GM21717 (cell line): Measurements from ENCODE around the gene ARMC2.
A peak's percentile ranks its signal among the peaks of the same experiment; 100 is the strongest.
"Not testable (repeated sequence)": the region's sequence is repeated elsewhere in the genome, so short reads cannot be mapped to it uniquely, and the experiment has no call there.

Experiments used
- ATAC-seq: cut with Tn5 transposase; IDR thresholded peaks from one replicate; pipeline ENCODE4 v1.9.1; 2021; ENCODE audit warnings: mild to moderate bottlenecking, moderate library complexity; ENCODE audit not compliant: unreplicated experiment

The ARMC2 gene

GRCh38 chr6:108868647-108869046 lies 20.4 kb downstream of the ARMC2 start:
- no peak for ATAC-seq

- ATAC-seq, result no peak
Observed at GRCh38 chr6:108869876-108870275, 21.7 kb downstream of the ARMC2 start.

GRCh38 chr6:108870357-108870756 lies 22.1 kb downstream of the ARMC2 start:
- ATAC-seq, result no peak

GRCh38 chr6:108872141-108872557 lies 23.9 kb downstream of the ARMC2 start:
- no peak for ATAC-seq

DNA sequence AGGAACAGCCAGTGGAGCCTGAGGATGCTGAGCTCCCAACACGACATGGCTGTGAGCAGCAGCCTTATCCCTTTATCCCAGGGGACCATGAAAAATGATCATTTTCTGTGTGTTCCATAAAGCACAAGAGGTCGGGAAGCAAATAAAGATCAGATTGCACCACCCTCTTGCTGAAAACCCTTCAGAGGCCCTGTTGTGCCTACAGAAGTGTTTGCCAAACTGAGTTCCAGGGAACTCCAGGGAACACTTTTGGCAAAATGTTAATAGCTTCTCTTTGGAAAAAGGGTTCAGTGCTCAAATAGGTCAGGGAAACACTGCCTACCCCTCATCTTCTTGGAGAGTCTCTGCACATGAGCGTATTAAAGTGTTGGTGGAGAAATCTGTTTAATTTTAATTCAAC lies 24.4 kb downstream of the ARMC2 start:
- ATAC-seq, result no peak

DNA sequence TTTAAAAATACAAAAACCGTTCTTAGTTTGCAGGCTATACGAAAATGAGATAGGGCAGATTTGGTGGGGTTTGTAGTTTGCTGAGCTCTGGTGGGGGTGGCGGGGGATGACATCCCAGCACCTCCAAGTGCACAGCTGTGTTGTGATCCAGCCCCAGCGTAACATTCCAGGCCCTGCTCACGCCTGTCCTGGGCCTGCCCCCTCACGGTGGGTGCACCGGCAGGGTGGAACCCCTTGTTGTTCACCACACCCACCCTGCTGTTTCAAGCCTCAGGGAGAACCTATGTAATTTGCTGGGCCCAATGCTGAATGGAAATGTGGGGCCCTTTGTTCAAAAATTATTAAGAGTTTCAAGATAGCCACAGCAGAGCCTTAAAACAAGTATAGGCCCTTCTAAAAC lies 25.0 kb downstream of the ARMC2 start:
- ATAC-seq, result no peak

DNA sequence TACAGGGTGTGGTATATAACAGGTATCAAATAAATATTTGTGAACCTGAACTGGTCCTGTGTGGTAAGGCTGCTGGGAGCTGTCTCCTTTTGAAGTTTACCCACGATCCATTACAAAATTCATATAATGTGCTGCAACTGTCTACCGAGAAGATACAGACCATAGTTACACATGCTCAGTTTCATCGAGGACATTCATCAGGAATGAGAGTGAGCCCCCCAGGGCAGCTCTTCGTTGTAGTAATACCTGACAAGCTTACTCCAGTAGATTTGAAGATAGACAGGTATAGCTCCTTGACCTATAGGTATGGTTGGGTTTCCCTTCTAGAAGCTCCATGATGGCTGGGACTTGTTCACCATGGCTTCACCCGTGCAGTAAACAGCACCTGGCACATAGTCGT lies 25.7 kb downstream of the ARMC2 start:
- no peak for ATAC-seq

DNA sequence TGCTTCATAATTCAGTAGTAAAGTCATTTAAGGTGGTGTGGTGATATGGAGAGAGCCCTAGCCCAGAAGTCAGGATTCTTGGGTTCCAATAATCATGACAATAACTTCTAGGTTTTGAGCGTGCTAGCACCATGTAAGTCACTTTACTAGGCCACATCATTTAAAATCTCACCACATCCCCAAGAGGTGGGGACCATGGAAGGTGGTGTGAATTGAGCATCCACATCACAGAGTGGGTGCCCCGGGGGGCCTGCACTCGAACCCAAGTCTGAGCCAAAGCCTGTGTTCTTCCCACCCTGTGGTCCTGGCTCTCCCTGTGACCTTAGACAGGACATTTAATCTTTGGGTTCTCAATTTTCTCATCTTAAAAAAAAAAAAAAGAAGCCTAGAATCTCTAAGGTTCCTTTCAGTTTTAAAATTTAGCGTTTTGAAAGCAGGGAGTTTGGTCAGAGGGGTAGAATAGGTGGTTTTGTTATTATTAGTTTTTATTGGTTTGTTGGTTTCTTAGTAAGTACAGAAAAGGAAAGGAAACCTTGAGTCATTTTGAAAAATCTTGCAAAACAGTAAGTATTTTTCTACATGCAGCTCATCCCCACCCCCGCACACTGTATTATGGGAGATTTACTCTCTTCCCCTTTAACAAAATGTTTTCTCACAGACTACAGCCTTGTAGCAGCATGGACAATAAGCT lies 26.4 kb downstream of the ARMC2 start:
- ATAC-seq, result peak; percentile 84

GRCh38 chr6:108875161-108875555 lies 26.9 kb downstream of the ARMC2 start:
- peak; percentile 27 for ATAC-seq

GRCh38 chr6:108877046-108877751 lies 29.0 kb downstream of the ARMC2 start:
- ATAC-seq, result no peak

- no peak for ATAC-seq
Observed at GRCh38 chr6:108878942-108879341, 30.7 kb downstream of the ARMC2 start.

GRCh38 chr6:108883172-108883571 lies 35.0 kb downstream of the ARMC2 start:
- ATAC-seq, result peak; percentile 85

DNA sequence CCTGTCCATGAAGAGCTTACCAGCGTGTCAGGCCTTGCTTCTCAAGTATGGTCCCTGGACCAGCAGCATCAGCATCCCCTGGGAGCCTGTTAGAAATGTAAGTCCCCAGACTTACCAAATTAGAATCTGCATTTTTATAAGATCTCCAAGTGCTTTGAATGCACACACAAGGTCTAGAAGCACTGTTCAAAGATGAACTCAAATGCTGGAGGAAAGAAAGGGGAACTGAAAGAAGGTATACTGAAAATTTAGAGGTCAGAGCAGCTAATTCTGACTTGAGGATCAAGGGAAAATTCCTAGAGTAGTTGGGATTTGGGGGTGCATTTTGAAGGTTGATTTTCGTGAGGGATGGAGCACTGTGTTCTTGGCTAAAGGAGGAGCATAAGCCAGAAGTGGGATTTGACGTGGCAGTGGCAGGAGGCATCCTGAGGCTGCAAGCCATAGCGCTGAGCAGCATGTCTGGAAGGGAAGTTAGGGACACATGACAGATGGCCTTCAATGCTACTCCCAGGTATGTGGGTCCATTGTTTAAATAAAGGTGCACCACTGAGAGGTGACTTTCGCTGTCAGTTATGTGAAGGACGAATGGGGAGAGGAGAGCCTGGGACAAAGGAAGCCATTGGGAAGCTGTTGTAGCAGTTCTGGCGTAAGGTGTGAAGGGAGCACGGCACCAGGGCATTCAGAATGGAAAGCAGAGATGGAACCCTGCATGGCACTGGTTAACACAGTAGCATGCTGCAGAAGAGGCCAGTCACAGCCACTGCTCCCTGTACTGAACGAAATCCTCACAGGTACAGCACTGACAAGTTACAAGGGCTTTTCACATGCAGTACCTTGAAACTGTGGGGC lies 36.2 kb downstream of the ARMC2 start:
- ATAC-seq, result no peak

DNA sequence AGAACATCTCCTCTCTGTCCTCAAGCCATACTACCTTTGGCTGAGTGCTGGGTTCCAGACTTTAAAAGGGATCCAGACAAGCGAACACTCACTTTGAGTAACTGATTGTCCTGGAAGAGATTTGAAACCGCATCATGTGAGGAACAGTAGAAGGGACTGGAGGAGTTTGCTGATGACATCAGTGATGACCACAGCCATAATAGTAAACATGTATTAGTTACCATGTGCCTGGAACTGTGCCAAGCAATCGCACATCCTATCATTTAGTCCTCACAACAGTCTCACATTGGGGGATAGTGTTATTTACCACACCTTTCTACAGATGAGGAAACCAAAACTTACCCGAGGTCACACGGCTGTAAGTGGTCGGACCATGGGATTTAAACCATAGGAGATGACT lies 39.8 kb downstream of the ARMC2 start:
- no peak for ATAC-seq

DNA sequence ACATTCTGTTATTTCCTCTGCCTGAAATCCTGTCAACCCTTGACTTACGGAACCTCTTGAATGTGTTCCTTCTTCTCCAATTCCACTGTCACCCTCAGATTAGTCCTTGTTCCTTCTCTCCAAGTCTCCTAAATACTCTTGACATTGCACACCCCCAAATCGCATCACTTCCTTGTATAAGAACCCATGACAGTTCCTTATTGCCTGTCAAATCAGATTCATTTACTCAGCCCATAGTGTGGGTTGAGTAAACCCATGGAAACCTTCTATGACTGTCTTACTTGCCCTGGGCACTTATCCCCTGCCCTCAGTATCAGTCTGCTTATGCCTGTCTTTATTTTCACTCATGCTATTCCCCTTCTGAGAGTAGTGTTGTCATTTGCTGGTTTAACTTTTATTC lies 40.5 kb downstream of the ARMC2 start:
- ATAC-seq, result no peak

GRCh38 chr6:108890898-108891297 lies 42.7 kb downstream of the ARMC2 start:
- ATAC-seq, result not testable (repeated sequence)

GRCh38 chr6:108895571-108895970 lies 47.3 kb downstream of the ARMC2 start:
- ATAC-seq, result no peak

DNA sequence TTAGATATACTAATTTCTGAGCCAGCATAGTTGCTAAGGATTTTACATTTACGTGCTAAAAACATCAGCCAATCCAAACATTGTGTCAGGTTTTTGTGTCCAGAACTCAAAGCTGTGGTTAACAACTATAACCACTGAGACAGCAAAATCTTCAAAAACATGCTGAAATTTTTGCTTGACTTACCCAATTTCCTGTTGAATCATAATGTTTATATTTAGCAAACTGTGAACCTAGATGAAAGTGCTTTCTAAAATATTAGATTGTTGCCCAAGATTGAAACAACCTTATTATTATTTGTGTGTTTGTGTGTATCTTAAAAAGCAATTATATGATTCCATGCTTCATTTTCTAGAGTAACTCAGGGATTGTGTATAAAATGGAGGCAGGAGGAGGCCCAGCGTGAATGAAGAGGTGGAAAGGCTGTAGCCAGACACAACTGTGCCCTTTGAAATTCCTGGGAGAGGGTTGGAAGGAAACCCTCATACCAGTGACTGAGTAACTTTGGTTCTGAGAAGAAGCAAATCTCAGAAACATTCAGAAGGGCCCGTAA lies 48.0 kb downstream of the ARMC2 start:
- ATAC-seq, result no peak

- no peak for ATAC-seq
Observed at GRCh38 chr6:108897371-108897770, 49.1 kb downstream of the ARMC2 start.

GRCh38 chr6:108902382-108902792 lies 54.2 kb downstream of the ARMC2 start:
- ATAC-seq, result no peak

DNA sequence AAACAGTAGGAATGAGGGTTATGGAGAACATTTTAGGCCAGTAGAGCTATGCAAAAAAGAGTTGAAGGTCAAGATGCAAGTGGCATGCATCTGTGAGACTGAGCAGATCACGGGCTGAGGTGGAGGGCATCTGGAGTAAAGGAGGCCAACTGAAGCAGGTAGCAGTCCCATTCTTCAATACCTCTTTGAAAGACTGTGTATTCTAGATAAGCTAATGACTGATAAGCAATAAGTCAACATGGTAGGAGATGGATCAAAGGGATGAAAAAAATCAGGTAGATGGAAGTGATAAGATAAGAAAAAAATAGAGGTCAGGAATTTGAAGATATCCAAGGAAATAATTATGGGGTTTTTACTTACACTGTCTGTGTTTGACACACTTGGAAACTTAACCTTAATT lies 55.6 kb downstream of the ARMC2 start:
- no peak for ATAC-seq
